GM03348 (cell line): Measurements from ENCODE around the gene ARRDC4.

Experiments
- DNase-seq: peaks from one replicate; pipeline ENCODE4 v3.0.0; 2012; ENCODE audit warnings: low spot score

ARRDC4 gene

GRCh38 chr15:97998307-97999071 lies 38.0 kb downstream of the ARRDC4 start:
- DNase-seq, result no peak

GRCh38 chr15:98000249-98001203 lies 40.0 kb downstream of the ARRDC4 start:
- peak; percentile 35 for DNase-seq

GRCh38 chr15:98001663-98002194 lies 41.2 kb downstream of the ARRDC4 start:
- no peak for DNase-seq

- no peak for DNase-seq
Measured at GRCh38 chr15:98002419-98002818, 41.9 kb downstream of the ARRDC4 start.

GRCh38 chr15:98002866-98003265 lies 42.4 kb downstream of the ARRDC4 start:
- DNase-seq, result no peak

GRCh38 chr15:98003518-98003917 lies 43.0 kb downstream of the ARRDC4 start:
- DNase-seq, result no peak

- no peak for DNase-seq
Measured at GRCh38 chr15:98003996-98004395, 43.5 kb downstream of the ARRDC4 start.

GRCh38 chr15:98005659-98006058 lies 45.2 kb downstream of the ARRDC4 start:
- no peak for DNase-seq

- no peak for DNase-seq
Measured at GRCh38 chr15:98009169-98009568, 48.7 kb downstream of the ARRDC4 start.

- no peak for DNase-seq
Measured at GRCh38 chr15:98009971-98010370, 49.5 kb downstream of the ARRDC4 start.

- no peak for DNase-seq
Measured at GRCh38 chr15:98012354-98012753, 51.9 kb downstream of the ARRDC4 start.

- DNase-seq, result no peak
Measured at GRCh38 chr15:98013631-98014030, 53.1 kb downstream of the ARRDC4 start.

GRCh38 chr15:98017150-98017964 lies 56.9 kb downstream of the ARRDC4 start:
- DNase-seq, result no peak

GRCh38 chr15:98018761-98019351 lies 58.4 kb downstream of the ARRDC4 start:
- DNase-seq, result no peak
